Measurements from ENCODE around the gene KCTD2. TPM values are rescaled to one million over a fixed set of nuclear protein-coding genes. Genes with fewer than 3 reads are reported as not detected.
A peak's percentile ranks its signal among the peaks of the same experiment; 100 is the strongest.

Gene KCTD2
- total and polyA plus RNA-seq, 2 of the 13 experiments (the other 11 are each of a cell fraction or from before 2014, with no cell fraction given): 28.3 to 32.6 TPM

DNA sequence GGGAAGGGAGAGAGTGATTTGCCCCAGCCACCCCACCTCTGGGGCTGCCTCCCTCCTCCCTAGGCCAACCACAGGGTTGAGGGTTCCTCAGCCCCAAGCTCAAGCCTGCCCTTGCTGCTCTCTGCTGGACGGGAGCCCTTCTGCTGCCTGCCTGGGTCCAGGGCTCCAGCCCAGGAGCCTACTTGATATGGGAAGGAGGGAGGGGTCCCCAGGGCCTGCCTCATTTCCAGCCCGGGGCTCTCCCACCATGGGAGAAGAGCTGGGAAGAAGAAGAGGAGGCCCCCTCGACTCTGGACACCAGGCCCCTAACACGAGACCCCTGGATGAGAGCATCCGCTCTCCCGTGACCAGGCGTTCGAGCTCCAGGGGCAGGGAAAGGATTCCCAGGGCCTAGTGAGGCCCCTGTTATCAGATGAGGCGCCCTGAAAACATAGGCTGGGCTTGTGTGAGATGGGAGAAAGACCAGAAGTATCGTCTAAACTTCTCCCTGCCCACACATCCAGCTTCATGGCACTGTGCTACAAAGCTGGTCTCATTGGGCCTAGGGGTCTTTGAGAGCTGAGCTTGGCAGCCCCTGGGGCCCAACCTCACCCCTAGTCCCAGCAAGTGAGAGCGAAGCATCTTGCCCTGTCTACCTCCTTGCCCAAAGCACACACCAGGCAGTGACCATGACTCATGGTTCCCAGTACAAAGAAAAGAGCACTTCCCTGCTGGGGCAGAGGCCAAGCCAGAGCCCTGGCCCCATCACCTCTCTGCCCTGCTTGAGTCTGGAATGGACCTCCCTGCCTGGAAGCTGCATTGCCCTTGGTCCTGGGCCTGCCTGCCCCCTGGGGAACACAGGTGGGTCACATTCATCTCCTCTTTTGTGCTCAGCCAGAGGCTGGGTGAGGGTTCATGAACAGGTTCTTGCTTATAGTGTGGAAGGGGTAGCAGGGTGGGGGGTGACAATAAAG, 41.7 kb downstream of the KCTD2 start (continued):
- TF ChIP-seq, protein P1, sequence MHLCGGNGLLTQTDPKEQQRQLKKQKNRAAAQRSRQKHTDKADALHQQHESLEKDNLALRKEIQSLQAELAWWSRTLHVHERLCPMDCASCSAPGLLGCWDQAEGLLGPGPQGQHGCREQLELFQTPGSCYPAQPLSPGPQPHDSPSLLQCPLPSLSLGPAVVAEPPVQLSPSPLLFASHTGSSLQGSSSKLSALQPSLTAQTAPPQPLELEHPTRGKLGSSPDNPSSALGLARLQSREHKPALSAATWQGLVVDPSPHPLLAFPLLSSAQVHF (CRISPR knock-in tag; IDR thresholded peaks at IDR 0.05): no peak
- TF ChIP-seq ELF3 (CRISPR knock-in tag; IDR thresholded peaks at IDR 0.05) (0 out of 2 replicates have a peak, but pooled peaks have one; percentile 43), NFE2 (CRISPR knock-in tag; IDR thresholded peaks at IDR 0.05) (0 out of 2 replicates have a peak, but pooled peaks have one; percentile 6), SALL2 (CRISPR knock-in tag; IDR thresholded peaks at IDR 0.05) (no peak), ZNF335 (CRISPR knock-in tag; IDR thresholded peaks at IDR 0.05) (no peak), DRAP1 (CRISPR knock-in tag; IDR thresholded peaks at IDR 0.05) (peak; percentile 52; the same call in 1 of the 2 replicates), JUND (CRISPR knock-in tag; IDR thresholded peaks at IDR 0.05) (peak; percentile 45; the same call in 1 of the 2 replicates), ARID4A (CRISPR knock-in tag; IDR thresholded peaks at IDR 0.05; ENCODE audit: borderline replicate concordance) (no peak), RARA (CRISPR knock-in tag; IDR thresholded peaks at IDR 0.05) (peak; percentile 79), TBX3 (IDR thresholded peaks at IDR 0.05; ENCODE audit: borderline replicate concordance) (no peak), ZNF768 (CRISPR knock-in tag; IDR thresholded peaks at IDR 0.05) (no peak)
- TF ChIP-seq, protein P2, sequence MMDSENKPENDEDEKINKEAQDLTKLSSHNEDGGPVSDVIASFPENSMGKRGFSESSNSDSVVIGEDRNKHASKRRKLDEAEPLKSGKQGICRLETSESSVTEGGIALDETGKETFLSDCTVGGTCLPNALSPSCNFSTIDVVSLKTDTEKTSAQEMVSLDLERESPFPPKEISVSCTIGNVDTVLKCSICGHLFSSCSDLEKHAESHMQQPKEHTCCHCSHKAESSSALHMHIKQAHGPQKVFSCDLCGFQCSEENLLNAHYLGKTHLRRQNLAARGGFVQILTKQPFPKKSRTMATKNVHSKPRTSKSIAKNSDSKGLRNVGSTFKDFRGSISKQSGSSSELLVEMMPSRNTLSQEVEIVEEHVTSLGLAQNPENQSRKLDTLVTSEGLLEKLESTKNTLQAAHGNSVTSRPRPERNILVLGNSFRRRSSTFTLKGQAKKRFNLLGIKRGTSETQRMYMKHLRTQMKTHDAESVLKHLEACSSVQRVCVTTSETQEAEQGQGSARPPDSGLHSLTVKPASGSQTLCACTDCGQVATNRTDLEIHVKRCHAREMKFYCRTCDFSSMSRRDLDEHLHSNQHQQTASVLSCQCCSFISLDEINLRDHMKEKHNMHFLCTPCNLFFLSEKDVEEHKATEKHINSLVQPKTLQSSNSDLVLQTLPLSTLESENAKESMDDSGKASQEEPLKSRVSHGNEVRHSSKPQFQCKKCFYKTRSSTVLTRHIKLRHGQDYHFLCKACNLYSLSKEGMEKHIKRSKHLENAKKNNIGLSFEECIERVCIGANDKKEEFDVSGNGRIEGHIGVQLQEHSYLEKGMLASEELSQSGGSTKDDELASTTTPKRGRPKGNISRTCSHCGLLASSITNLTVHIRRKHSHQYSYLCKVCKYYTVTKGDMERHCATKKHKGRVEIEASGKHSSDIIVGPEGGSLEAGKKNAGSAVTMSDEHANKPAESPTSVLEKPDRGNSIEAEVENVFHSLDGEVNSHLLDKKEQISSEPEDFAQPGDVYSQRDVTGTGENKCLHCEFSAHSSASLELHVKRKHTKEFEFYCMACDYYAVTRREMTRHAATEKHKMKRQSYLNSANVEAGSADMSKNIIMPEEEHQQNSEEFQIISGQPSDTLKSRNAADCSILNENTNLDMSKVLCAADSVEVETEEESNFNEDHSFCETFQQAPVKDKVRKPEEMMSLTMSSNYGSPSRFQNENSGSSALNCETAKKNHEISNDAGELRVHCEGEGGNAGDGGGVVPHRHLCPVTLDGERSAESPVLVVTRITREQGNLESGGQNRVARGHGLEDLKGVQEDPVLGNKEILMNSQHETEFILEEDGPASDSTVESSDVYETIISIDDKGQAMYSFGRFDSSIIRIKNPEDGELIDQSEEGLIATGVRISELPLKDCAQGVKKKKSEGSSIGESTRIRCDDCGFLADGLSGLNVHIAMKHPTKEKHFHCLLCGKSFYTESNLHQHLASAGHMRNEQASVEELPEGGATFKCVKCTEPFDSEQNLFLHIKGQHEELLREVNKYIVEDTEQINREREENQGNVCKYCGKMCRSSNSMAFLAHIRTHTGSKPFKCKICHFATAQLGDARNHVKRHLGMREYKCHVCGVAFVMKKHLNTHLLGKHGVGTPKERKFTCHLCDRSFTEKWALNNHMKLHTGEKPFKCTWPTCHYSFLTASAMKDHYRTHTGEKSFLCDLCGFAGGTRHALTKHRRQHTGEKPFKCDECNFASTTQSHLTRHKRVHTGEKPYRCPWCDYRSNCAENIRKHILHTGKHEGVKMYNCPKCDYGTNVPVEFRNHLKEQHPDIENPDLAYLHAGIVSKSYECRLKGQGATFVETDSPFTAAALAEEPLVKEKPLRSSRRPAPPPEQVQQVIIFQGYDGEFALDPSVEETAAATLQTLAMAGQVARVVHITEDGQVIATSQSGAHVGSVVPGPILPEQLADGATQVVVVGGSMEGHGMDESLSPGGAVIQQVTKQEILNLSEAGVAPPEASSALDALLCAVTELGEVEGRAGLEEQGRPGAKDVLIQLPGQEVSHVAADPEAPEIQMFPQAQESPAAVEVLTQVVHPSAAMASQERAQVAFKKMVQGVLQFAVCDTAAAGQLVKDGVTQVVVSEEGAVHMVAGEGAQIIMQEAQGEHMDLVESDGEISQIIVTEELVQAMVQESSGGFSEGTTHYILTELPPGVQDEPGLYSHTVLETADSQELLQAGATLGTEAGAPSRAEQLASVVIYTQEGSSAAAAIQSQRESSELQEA (CRISPR knock-in tag; IDR thresholded peaks at IDR 0.05; ENCODE audit: not compliant biosample characterization): peak; percentile 20

All from HepG2 (cell line).